Measurements from ENCODE around the gene RBM7. TPM values are rescaled to one million over a fixed set of nuclear protein-coding genes. Genes with fewer than 3 reads are reported as not detected.

The RBM7 gene
- total and polyA plus RNA-seq, 7 donors = 20.5 to 36.3 (median 28.4) TPM

- DNase-seq = no peak
- 65 to 97% methylated on average over 3 of the region's 3 CpGs for WGBS, 2 donors
- intact Hi-C loops (cut with DNase I) = no loop called here
- peaks cover 0 to 6% (median 3%) of the 10 kb centered on the region in 4 donors for H3K4me1 ChIP-seq
- TF ChIP-seq CTCF (IDR thresholded peaks at IDR 0.05) (no peak), EP300 (IDR thresholded peaks at IDR 0.05) (no peak), POLR2AphosphoS5 (IDR thresholded peaks at IDR 0.05) (no peak), POLR2A (IDR thresholded peaks at IDR 0.05) (no peak)
- H3K36me3 ChIP-seq = no peaks in the 10 kb centered on the region
- H3K27me3 ChIP-seq = no peaks in the 10 kb centered on the region
- no peak overlapping the region for H3K4me3 ChIP-seq
- no peaks in the 10 kb centered on the region for H3K9me3 ChIP-seq
- no peak overlapping the region for H3K27ac ChIP-seq
Measured at GRCh38 chr11:114382509-114382908, 18.0 kb upstream of the RBM7 start.

GRCh38 chr11:114384487-114384886 lies 16.0 kb upstream of the RBM7 start:
- Histone ChIP-seq H3K36me3 (no peaks in the 10 kb centered on the region), H3K27ac (no peak overlapping the region), H3K4me1 (peaks cover 0 to 6% (median 3%) of the 10 kb centered on the region in 4 donors), H3K27me3 (no peaks in the 10 kb centered on the region), H3K9me3 (no peaks in the 10 kb centered on the region), H3K4me3 (no peak overlapping the region)
- intact Hi-C loops (cut with DNase I) = no loop called here
- no peak for DNase-seq
- TF ChIP-seq POLR2A (IDR thresholded peaks at IDR 0.05) (no peak), EP300 (IDR thresholded peaks at IDR 0.05) (no peak), POLR2AphosphoS5 (IDR thresholded peaks at IDR 0.05) (no peak), CTCF (IDR thresholded peaks at IDR 0.05) (no peak)
- WGBS, 2 donors = 67 to 82% methylated on average over 1 of the region's 1 CpG

GRCh38 chr11:114386131-114386530 lies 14.3 kb upstream of the RBM7 start:
- Histone ChIP-seq H3K36me3 (no peaks in the 10 kb centered on the region), H3K4me3 (no peak overlapping the region), H3K9me3 (no peaks in the 10 kb centered on the region), H3K4me1 (peaks cover 0 to 6% (median 3%) of the 10 kb centered on the region in 4 donors), H3K27ac (no peak overlapping the region), H3K27me3 (no peaks in the 10 kb centered on the region)
- TF ChIP-seq EP300 (IDR thresholded peaks at IDR 0.05) (no peak), POLR2A (IDR thresholded peaks at IDR 0.05) (no peak), CTCF (IDR thresholded peaks at IDR 0.05) (no peak), POLR2AphosphoS5 (IDR thresholded peaks at IDR 0.05) (no peak)
- no peak for DNase-seq
- intact Hi-C loops (cut with DNase I) = no loop called here
- WGBS, 2 donors = 79 to 84% methylated on average over 2 of the region's 2 CpGs

- intact Hi-C loops (cut with DNase I) = no loop called here
Measured at GRCh38 chr11:114386545-114386944, 13.9 kb upstream of the RBM7 start.

More at GRCh38 chr11:114386545-114386944, 13.9 kb upstream of the RBM7 start:
- Histone ChIP-seq H3K27ac (no peak overlapping the region), H3K27me3 (no peaks in the 10 kb centered on the region), H3K4me1 (peaks cover 0 to 3% (median 2%) of the 10 kb centered on the region in 4 donors), H3K9me3 (no peaks in the 10 kb centered on the region), H3K4me3 (no peak overlapping the region), H3K36me3 (no peaks in the 10 kb centered on the region)
- 88 to 97% methylated on average over 1 of the region's 1 CpG for WGBS, 2 donors
- DNase-seq = no peak
- TF ChIP-seq POLR2A (IDR thresholded peaks at IDR 0.05) (no peak), POLR2AphosphoS5 (IDR thresholded peaks at IDR 0.05) (no peak), CTCF (IDR thresholded peaks at IDR 0.05) (no peak), EP300 (IDR thresholded peaks at IDR 0.05) (no peak)

All from sigmoid colon (tissue), 7 donors.